ENCODE measurements around the gene FN3K. TPM values are rescaled to one million over a fixed set of nuclear protein-coding genes. Genes with fewer than 3 reads are reported as not detected.

The FN3K gene
- total and polyA plus RNA-seq, 2 of the 4 experiments (the other 2 are of a cell fraction) = 0.90 to 2.9 TPM

DNA sequence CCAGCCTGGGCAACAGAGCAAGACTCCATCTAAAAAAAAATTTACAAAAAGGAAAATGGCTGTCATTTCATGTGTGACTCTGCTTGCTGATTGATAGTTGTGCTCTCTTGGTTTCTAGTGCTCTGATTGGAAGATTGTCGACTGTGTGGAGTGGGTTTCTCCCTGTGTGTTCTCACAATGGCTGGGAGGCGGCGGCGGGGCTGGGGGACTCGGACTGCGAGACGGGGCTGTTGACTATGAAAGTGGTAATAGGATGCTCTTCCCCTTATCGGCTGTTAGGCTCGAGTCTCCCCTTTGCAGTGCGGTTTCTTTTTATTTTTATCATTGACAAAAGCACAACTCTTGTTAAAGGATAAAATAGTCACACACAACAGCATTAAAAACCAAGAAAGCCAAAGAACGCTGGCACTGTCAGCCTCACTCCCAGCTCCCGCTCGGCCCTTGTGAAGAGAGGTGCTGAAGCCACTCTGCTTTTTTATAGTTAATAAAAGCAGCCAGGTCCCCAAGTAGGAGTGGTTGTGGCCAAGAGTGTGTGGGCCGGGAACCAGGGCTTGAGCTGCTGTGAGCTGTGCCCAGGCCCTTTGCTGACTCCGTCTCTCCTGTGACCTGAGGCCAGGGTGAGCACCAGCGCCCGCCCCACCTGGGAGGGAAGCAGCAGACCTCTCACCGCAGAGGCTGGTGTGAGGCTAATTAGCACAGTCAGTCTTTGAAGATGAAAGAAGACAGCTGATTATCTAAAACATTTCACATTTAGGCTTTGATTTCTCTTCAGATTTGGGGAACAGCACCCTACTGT, 53.0 kb downstream of the FN3K start:
- H3K36me3 ChIP-seq (ENCODE audit: control insufficient read depth, insufficient read depth, low read length) = peaks cover 7% of the 10 kb centered on the region
- H3K4me1 ChIP-seq (ENCODE audit: control insufficient read depth, insufficient read depth, low read length) = peaks cover 7% of the 10 kb centered on the region
- H2AK9ac ChIP-seq (replicated peaks; ENCODE audit: low read depth, low read length, poor library complexity) = no peak overlapping the region
- no peak overlapping the region for H4K91ac ChIP-seq (ENCODE audit: insufficient read depth, low read depth, low read length)
- H3K9me1 ChIP-seq (ENCODE audit: insufficient read depth, low read length) = peaks cover 5% of the 10 kb centered on the region; the same call in 1 of the 2 replicates
- no peak overlapping the region for H2BK15ac ChIP-seq (ENCODE audit: low read depth, low read length)
- no peak overlapping the region for H3K14ac ChIP-seq (replicated peaks; ENCODE audit: low read depth, low read length)
- no peak overlapping the region for H2BK120ac ChIP-seq (ENCODE audit: low read depth, low read length)
- in situ Hi-C loops (cut with MboI; ENCODE audit: low sequenced_read_pairs) = no loop called here
- intact Hi-C loops (cut with micrococcal nuclease) = no loop called here
- BruUV-seq (replicated peaks) = no TSS peak
- WGBS, 2 experiments (ENCODE audit: extremely low coverage in 2 of 2, insufficient read length in 1 of 2) = 100% methylated on average over 1 of the region's 18 CpGs; no CpG with 5 or more reads in 1 of the 2 experiments
- H3K27me3 ChIP-seq (ENCODE audit: control insufficient read depth, insufficient read depth, low read length) = no peaks in the 10 kb centered on the region
- H3K9ac ChIP-seq (ENCODE audit: low read depth, low read length) = no peak overlapping the region
- H3K4me2 ChIP-seq (ENCODE audit: low read depth, low read length) = no peak overlapping the region
- ATAC-seq (ENCODE audit: low read depth) = no peak
- POLR2A ChIA-PET (ENCODE audit: unreplicated experiment) = no interaction called here
- peaks cover 9% of the 10 kb centered on the region for H4K20me1 ChIP-seq (ENCODE audit: insufficient read depth, low read length)
- no peak overlapping the region for H3K18ac ChIP-seq (ENCODE audit: low read depth, low read length)
- H3K79me1 ChIP-seq (ENCODE audit: low read depth in 1 of 2, low read length in 2 of 2) = peaks cover 5 to 55% of the 10 kb centered on the region in 2 experiments
- H3K4ac ChIP-seq (ENCODE audit: low read depth, low read length) = no peak overlapping the region
- no peak overlapping the region for H2AK5ac ChIP-seq (ENCODE audit: low read depth, low read length)
- no peak for TF ChIP-seq POLR2A (IDR thresholded peaks at IDR 0.05; ENCODE audit: low read depth, low read length)
- TF ChIP-seq RAD21 (IDR thresholded peaks at IDR 0.05; ENCODE audit: low read length) = no peak
- TF ChIP-seq MAFK (IDR thresholded peaks at IDR 0.05; ENCODE audit: low read depth, low read length) = no peak
- TF ChIP-seq BHLHE40 (IDR thresholded peaks at IDR 0.05; ENCODE audit: low read depth, low read length) = no peak
- TF ChIP-seq FOS (IDR thresholded peaks at IDR 0.05; ENCODE audit: low read depth, low read length) = no peak
- H4K8ac ChIP-seq (ENCODE audit: low read depth in 2 of 2, low read length in 2 of 2) = no peak overlapping the region
- no peak overlapping the region for H3K27ac ChIP-seq (ENCODE audit: insufficient read depth, low read length)
- no peaks in the 10 kb centered on the region for H3K9me3 ChIP-seq (ENCODE audit: control insufficient read depth, insufficient read depth, low read length)
- no peak overlapping the region for H3K4me3 ChIP-seq (ENCODE audit: insufficient read depth, low read depth, low read length)
- H3K23ac ChIP-seq (ENCODE audit: low read depth, low read length) = no peak overlapping the region
- CTCF ChIA-PET = no interaction called here
- H2BK20ac ChIP-seq (ENCODE audit: low read depth, low read length) = no peak overlapping the region
- H4K5ac ChIP-seq (ENCODE audit: low read depth, low read length) = no peak overlapping the region
- H3K56ac ChIP-seq (ENCODE audit: extremely low read depth, insufficient read depth, low read length) = no peak overlapping the region
- no peak overlapping the region for H2AFZ ChIP-seq (replicated peaks; ENCODE audit: low read length, poor library complexity)
- DNase-seq = no peak
- dilution Hi-C loops (cut with HindIII; ENCODE audit: low sequenced_read_pairs, unreplicated experiment) = no loop called here
- no peak overlapping the region for H2BK5ac ChIP-seq (ENCODE audit: low read depth, low read length, poor library complexity, severe bottlenecking)
